ENCODE measurements around the gene RBPJL.
"Not testable (repeated sequence)": the region's sequence is repeated elsewhere in the genome, so short reads cannot be mapped to it uniquely, and the experiment has no call there.

The RBPJL gene

DNA sequence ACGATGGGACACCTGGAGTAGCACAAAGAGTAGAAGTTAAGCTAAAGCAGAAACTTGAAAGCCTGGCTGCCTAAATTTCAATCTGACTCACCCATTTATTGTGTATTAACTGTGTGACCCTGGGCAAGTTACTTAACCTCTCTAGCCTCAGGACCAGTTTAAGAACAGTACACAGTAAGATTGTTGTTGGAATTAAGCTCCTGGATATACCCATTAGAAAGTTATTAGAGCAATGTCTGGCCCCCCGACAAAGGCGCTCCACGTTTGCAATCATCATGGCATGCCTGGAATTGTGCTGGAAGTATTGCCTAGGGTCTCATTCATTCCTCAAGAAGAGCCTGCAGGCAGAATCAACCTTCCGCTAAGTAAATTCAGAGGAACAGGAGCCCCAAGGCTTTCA is 40.2 kb downstream of the RBPJL start:
- POLR2A ChIA-PET (ENCODE audit: low non-redundant PET), result interaction anchor here (1.0 to 4.1 kb wide), 4 partner anchors 10 to 69 kb away, joined by 3 to 29 read pairs (median 14); partner anchors contain the start of genes PIGT and SYS1
- H3K27ac ChIP-seq, result peak overlapping the region; percentile 97
- DNase-seq (ENCODE audit: low spot score), result peak; percentile 25
- TF ChIP-seq, protein P1, sequence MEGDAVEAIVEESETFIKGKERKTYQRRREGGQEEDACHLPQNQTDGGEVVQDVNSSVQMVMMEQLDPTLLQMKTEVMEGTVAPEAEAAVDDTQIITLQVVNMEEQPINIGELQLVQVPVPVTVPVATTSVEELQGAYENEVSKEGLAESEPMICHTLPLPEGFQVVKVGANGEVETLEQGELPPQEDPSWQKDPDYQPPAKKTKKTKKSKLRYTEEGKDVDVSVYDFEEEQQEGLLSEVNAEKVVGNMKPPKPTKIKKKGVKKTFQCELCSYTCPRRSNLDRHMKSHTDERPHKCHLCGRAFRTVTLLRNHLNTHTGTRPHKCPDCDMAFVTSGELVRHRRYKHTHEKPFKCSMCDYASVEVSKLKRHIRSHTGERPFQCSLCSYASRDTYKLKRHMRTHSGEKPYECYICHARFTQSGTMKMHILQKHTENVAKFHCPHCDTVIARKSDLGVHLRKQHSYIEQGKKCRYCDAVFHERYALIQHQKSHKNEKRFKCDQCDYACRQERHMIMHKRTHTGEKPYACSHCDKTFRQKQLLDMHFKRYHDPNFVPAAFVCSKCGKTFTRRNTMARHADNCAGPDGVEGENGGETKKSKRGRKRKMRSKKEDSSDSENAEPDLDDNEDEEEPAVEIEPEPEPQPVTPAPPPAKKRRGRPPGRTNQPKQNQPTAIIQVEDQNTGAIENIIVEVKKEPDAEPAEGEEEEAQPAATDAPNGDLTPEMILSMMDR (conservative IDR thresholded peaks at IDR 0.05; ENCODE audit: low read depth), result no peak
- CTCF ChIA-PET, result interaction anchor here (0.5 to 3.2 kb wide), 6 partner anchors 10 to 425 kb away, joined by 3 to 17 read pairs (median 3); partner anchors contain the start of gene SYS1

DNA sequence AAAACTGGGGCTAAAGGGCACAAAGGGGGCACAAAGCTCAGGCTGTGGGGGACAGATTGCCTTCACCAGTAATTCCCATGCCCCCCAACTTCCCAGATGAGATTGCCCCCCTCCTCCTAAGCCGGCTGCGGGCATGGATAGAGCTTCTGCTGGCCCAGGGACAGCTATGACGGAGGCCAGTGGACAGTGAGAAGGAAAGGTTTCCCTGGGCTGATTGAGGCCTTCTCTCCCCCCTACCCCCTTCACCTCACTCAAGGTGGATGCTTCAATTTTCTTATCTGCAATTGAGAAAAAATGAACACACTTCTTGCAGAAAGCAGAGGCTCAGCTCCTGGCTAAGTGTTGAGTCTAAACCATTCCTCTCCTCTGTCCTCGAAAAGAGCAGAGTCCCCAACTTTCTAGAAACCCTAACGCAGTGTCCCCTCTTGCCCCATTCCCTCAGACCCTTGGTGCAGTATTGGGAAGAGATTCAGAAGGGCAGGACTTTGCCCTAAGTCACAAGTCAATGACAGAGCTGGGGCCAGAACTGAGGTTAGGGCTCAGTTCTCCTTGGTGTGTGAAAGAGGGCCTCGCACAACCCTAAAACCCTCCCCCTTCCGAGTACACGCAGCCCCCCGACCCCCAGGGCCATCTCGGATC is 40.8 kb downstream of the RBPJL start:
- DNase-seq (ENCODE audit: low spot score), result peak; percentile 45
- CTCF ChIA-PET, result interaction anchor here (0.5 to 3.2 kb wide), 7 partner anchors 15 to 424 kb away, joined by 3 to 17 read pairs (median 5); partner anchors contain the start of gene SYS1
- POLR2A ChIA-PET (ENCODE audit: low non-redundant PET), result interaction anchor here (0.6 to 4.1 kb wide), 8 partner anchors 10 to 764 kb away, joined by 3 to 29 read pairs (median 3); partner anchors contain the start of genes PIGT and SYS1
- peak overlapping the region; percentile 97 for H3K27ac ChIP-seq
- TF ChIP-seq, protein P1 (conservative IDR thresholded peaks at IDR 0.05; ENCODE audit: low read depth), result no peak

DNA sequence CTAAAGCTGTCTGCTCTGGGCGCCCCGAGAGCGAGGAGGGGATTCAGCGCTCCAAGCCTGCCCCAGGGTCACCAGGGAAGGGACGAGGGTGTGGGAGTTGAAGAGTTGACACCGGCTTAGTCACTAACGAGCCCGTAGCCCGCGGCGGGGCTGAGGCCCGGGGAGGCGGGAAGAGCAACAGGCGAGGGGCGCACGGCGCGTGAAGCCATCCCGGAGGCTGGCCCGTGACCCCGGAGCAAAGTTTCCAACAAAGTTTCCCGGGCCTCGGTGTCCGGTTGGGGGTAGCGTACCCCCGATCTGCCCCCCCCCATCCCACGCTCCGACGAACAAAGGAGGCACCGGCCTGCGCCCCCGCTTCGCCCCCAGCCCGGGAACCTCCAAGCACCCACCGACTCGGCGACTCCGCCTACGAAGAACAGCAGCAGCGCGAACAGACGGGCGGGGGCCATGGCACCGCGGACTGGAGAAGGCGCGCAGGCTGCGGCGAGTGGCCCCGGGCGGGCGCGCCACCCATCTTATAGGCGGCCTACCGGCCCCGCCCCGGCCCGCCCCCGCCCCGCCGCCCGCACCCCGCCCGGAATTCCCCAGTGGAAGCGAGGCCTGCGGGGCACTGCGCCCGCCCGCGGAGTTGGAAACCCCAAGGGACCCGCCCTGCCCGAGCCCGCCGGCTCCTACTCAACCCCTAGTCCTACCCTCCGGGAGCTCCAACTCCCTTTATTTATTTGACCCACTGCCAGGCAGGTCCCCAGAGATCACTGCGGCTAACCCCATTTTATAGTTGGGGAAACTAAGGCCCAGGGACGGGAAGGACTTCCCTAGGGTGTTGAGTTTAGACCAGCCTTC is 41.5 kb downstream of the RBPJL start, which contains the start of gene SDC4:
Gene SDC4, minus strand, starts transcription at position 489 of the 843 bp plus-strand sequence. Its CDS starts 40 bp downstream, at position 449.
- peak; percentile 99 for DNase-seq (ENCODE audit: low spot score)
- POLR2A ChIA-PET (ENCODE audit: low non-redundant PET), result interaction anchor here (0.5 to 4.1 kb wide), 10 partner anchors 9 to 763 kb away, joined by 3 to 29 read pairs (median 4); partner anchors contain the start of gene SYS1
- CTCF ChIA-PET, result interaction anchor here (0.6 to 3.2 kb wide), 6 partner anchors 11 to 772 kb away, joined by 4 to 17 read pairs (median 6); partner anchors contain the start of gene SYS1
- peak within 1 kb of the TSS; percentile 97 for H3K27ac ChIP-seq
- TF ChIP-seq, protein P1 (conservative IDR thresholded peaks at IDR 0.05; ENCODE audit: low read depth), result no peak

- H3K27ac ChIP-seq, result no peak overlapping the region
- no peak for DNase-seq (ENCODE audit: low spot score)
- ChIA-PET POLR2A (ENCODE audit: low non-redundant PET) (no interaction called here), CTCF (no interaction called here)
- TF ChIP-seq, protein P1 (conservative IDR thresholded peaks at IDR 0.05; ENCODE audit: low read depth), result no peak
These were observed 43.6 kb downstream of the RBPJL start for GRCh38 chr20:45350217-45350616.

- DNase-seq (ENCODE audit: low spot score); H3K27ac ChIP-seq: not testable (repeated sequence)
- ChIA-PET CTCF (interaction anchor here (2.1 kb wide), 1 partner anchor 12 kb away, joined by 10 read pairs; the partner anchor contains the start of gene SYS1), POLR2A (ENCODE audit: low non-redundant PET) (interaction anchor here (0.6 kb wide), 1 partner anchor 10 kb away, joined by 6 read pairs; no protein-coding TSS in a partner anchor)
These were observed 44.2 kb downstream of the RBPJL start for GRCh38 chr20:45350795-45351194.

GRCh38 chr20:45352729-45353128 is 46.1 kb downstream of the RBPJL start:
- ChIA-PET CTCF (interaction anchor here (0.7 to 2.1 kb wide), 5 partner anchors 8 to 277 kb away, joined by 3 to 10 read pairs (median 3); partner anchors contain the start of genes SYS1 and WFDC10A), POLR2A (ENCODE audit: low non-redundant PET) (no interaction called here)
- DNase-seq (ENCODE audit: low spot score), result no peak

More at GRCh38 chr20:45352729-45353128, 46.1 kb downstream of the RBPJL start:
- no peak overlapping the region for H3K27ac ChIP-seq
- TF ChIP-seq, protein P1 (conservative IDR thresholded peaks at IDR 0.05; ENCODE audit: low read depth), result no peak

All from RWPE1 (cell line).